Measurements from ENCODE around the gene HPSE2. TPM values are rescaled to one million over a fixed set of nuclear protein-coding genes. Genes with fewer than 3 reads are reported as not detected.

The HPSE2 gene
- total and polyA plus RNA-seq, 3 experiments from 2014 or later: 0.07 to 1.2 TPM; not detected in 1

- H3K27ac ChIP-seq (ENCODE audit: low read depth, low read length): no peak overlapping the region
- H3K4me1 ChIP-seq (ENCODE audit: insufficient read depth, low read length): no peaks in the 10 kb centered on the region
- Mint-ChIP-seq H3K4me3 (peak overlapping the region; percentile 90 to 99 (median 97)), H3K9me3 (no peaks in the 10 kb centered on the region), H3K36me3 (peaks cover 0 to 2% (median under 1%) of the 10 kb centered on the region in 3 donors), H3K4me1 (peaks cover 5 to 11% (median 9%) of the 10 kb centered on the region in 3 donors), H3K27me3 (peaks cover 4 to 5% of the 10 kb centered on the region in 2 donors), H3K27ac (peak overlapping the region in 7 of 8 donors; percentile 86 to 98 (median 94))
- DNase-seq: peak; percentile 41 to 76 (median 63)
- no peaks in the 10 kb centered on the region for H3K36me3 ChIP-seq (ENCODE audit: insufficient read depth, low read length)
- no peaks in the 10 kb centered on the region for H3K27me3 ChIP-seq (ENCODE audit: insufficient read depth, low read length, poor library complexity, severe bottlenecking)
- no peaks in the 10 kb centered on the region for H3K9me3 ChIP-seq (ENCODE audit: low read length)
- peak overlapping the region; percentile 76 for H3K4me3 ChIP-seq (ENCODE audit: low read length)
- ChIA-PET POLR2A (no interaction called here), CTCF (interaction anchor here (0.6 to 3.0 kb wide), 23 partner anchors 9 to 968 kb away, joined by 3 to 25 read pairs (median 5); partner anchors contain the start of gene HPS1)
Observed at GRCh38 chr10:98467506-98468318, 767.9 kb downstream of the HPSE2 start.

GRCh38 chr10:98466861-98467505 lies 768.7 kb downstream of the HPSE2 start:
- Mint-ChIP-seq H3K27ac (peak overlapping the region in 4 of 8 donors; percentile 37 to 95 (median 85)), H3K4me3 (peak overlapping the region; percentile 90 to 99 (median 97)), H3K36me3 (peaks cover 0 to 4% (median 2%) of the 10 kb centered on the region in 3 donors), H3K27me3 (peaks cover 5% of the 10 kb centered on the region in 2 donors), H3K4me1 (peaks cover 5 to 11% (median 9%) of the 10 kb centered on the region in 3 donors), H3K9me3 (no peaks in the 10 kb centered on the region)
- ChIA-PET CTCF (interaction anchor here (0.6 to 3.0 kb wide), 20 partner anchors 9 to 969 kb away, joined by 3 to 25 read pairs (median 6); partner anchors contain the start of gene HPS1), POLR2A (interaction anchor here (0.6 kb wide), 1 partner anchor 785 kb away, joined by 3 read pairs; no protein-coding TSS in a partner anchor)
- H3K9me3 ChIP-seq (ENCODE audit: low read length): no peaks in the 10 kb centered on the region
- no peaks in the 10 kb centered on the region for H3K27me3 ChIP-seq (ENCODE audit: insufficient read depth, low read length, poor library complexity, severe bottlenecking)
- H3K4me3 ChIP-seq (ENCODE audit: low read length): no peak overlapping the region
- H3K27ac ChIP-seq (ENCODE audit: low read depth, low read length): no peak overlapping the region
- DNase-seq: no peak
- H3K4me1 ChIP-seq (ENCODE audit: insufficient read depth, low read length): no peaks in the 10 kb centered on the region
- H3K36me3 ChIP-seq (ENCODE audit: insufficient read depth, low read length): no peaks in the 10 kb centered on the region

DNA sequence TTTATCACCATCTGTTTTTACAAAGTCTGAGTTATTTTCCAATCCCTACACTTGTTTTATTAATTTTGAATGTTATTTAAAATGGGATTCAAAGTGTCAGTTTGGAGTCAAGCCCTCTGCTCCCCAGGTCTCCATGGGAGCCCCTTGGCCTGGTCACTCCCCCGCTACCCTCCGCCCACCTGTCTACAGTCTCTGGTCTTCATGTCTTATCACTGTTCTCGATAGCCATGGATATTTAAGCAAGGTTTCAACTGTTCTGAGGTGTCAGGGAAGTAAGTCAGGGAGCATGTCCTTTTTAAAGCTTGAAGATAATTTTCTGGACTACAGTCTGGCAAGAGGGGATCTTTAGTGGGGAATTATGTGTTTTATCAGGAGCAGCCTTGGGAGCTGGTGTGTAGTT lies 769.8 kb downstream of the HPSE2 start:
- Mint-ChIP-seq H3K4me1 (peaks cover 5 to 11% (median 9%) of the 10 kb centered on the region in 3 donors), H3K4me3 (no peak overlapping the region), H3K27ac (no peak overlapping the region), H3K36me3 (peaks cover 0 to 4% (median 2%) of the 10 kb centered on the region in 3 donors), H3K27me3 (peaks cover 5% of the 10 kb centered on the region in 2 donors), H3K9me3 (no peaks in the 10 kb centered on the region)
- no peaks in the 10 kb centered on the region for H3K27me3 ChIP-seq (ENCODE audit: insufficient read depth, low read length, poor library complexity, severe bottlenecking)
- no peak for DNase-seq
- POLR2A ChIA-PET: no interaction called here
- no peak overlapping the region for H3K4me3 ChIP-seq (ENCODE audit: low read length)
- H3K9me3 ChIP-seq (ENCODE audit: low read length): no peaks in the 10 kb centered on the region
- CTCF ChIA-PET: interaction anchor here (1.0 to 2.5 kb wide), 3 partner anchors 10 to 781 kb away, joined by 3 to 15 read pairs (median 4); no protein-coding TSS in a partner anchor
- no peaks in the 10 kb centered on the region for H3K4me1 ChIP-seq (ENCODE audit: insufficient read depth, low read length)
- H3K27ac ChIP-seq (ENCODE audit: low read depth, low read length): no peak overlapping the region
- no peaks in the 10 kb centered on the region for H3K36me3 ChIP-seq (ENCODE audit: insufficient read depth, low read length)

- H3K27me3 ChIP-seq (ENCODE audit: insufficient read depth, low read length, poor library complexity, severe bottlenecking): no peaks in the 10 kb centered on the region
- Mint-ChIP-seq H3K4me1 (peaks cover 5 to 11% (median 9%) of the 10 kb centered on the region in 3 donors), H3K27me3 (peaks cover 7% of the 10 kb centered on the region in 2 donors), H3K4me3 (no peak overlapping the region), H3K36me3 (peaks cover 0 to 4% (median 2%) of the 10 kb centered on the region in 3 donors), H3K27ac (no peak overlapping the region), H3K9me3 (no peaks in the 10 kb centered on the region)
- H3K27ac ChIP-seq (ENCODE audit: low read depth, low read length): no peak overlapping the region
- ChIA-PET POLR2A (no interaction called here), CTCF (interaction anchor here (1.5 kb wide), 1 partner anchor 38 kb away, joined by 3 read pairs; no protein-coding TSS in a partner anchor)
- DNase-seq: no peak
- no peak overlapping the region for H3K4me3 ChIP-seq (ENCODE audit: low read length)
- H3K9me3 ChIP-seq (ENCODE audit: low read length): no peaks in the 10 kb centered on the region
- no peaks in the 10 kb centered on the region for H3K36me3 ChIP-seq (ENCODE audit: insufficient read depth, low read length)
- no peaks in the 10 kb centered on the region for H3K4me1 ChIP-seq (ENCODE audit: insufficient read depth, low read length)
Observed at GRCh38 chr10:98463976-98464754, 771.5 kb downstream of the HPSE2 start.

GRCh38 chr10:98463016-98463415 lies 772.6 kb downstream of the HPSE2 start:
- H3K27me3 ChIP-seq (ENCODE audit: insufficient read depth, low read length, poor library complexity, severe bottlenecking): no peaks in the 10 kb centered on the region
- H3K4me1 ChIP-seq (ENCODE audit: insufficient read depth, low read length): no peaks in the 10 kb centered on the region
- CTCF ChIA-PET: no interaction called here
- no peaks in the 10 kb centered on the region for H3K9me3 ChIP-seq (ENCODE audit: low read length)
- no peak overlapping the region for H3K4me3 Mint-ChIP-seq
- POLR2A ChIA-PET: no interaction called here
- peaks cover 0 to 4% (median 2%) of the 10 kb centered on the region in 3 donors for H3K36me3 Mint-ChIP-seq
- peaks cover 0 to 5% (median 4%) of the 10 kb centered on the region in 3 donors for H3K4me1 Mint-ChIP-seq
- no peak overlapping the region for H3K27ac Mint-ChIP-seq
- H3K27ac ChIP-seq (ENCODE audit: low read depth, low read length): no peak overlapping the region
- H3K36me3 ChIP-seq (ENCODE audit: insufficient read depth, low read length): no peaks in the 10 kb centered on the region
- no peaks in the 10 kb centered on the region for H3K9me3 Mint-ChIP-seq
- DNase-seq: no peak
- peaks cover 10 to 16% of the 10 kb centered on the region in 2 donors for H3K27me3 Mint-ChIP-seq
- H3K4me3 ChIP-seq (ENCODE audit: low read length): no peak overlapping the region

- Mint-ChIP-seq H3K27me3 (peaks cover 6 to 23% of the 10 kb centered on the region in 2 donors), H3K27ac (no peak overlapping the region), H3K4me1 (no peaks in the 10 kb centered on the region), H3K36me3 (peaks cover 0 to 4% (median 0%) of the 10 kb centered on the region in 3 donors), H3K9me3 (no peaks in the 10 kb centered on the region), H3K4me3 (no peak overlapping the region)
- H3K27ac ChIP-seq (ENCODE audit: low read depth, low read length): peak overlapping the region; percentile 47
- H3K4me1 ChIP-seq (ENCODE audit: insufficient read depth, low read length): no peaks in the 10 kb centered on the region
- H3K36me3 ChIP-seq (ENCODE audit: insufficient read depth, low read length): no peaks in the 10 kb centered on the region
- POLR2A ChIA-PET: no interaction called here
- CTCF ChIA-PET: no interaction called here
- no peak overlapping the region for H3K4me3 ChIP-seq (ENCODE audit: low read length)
- DNase-seq: no peak
- no peaks in the 10 kb centered on the region for H3K9me3 ChIP-seq (ENCODE audit: low read length)
- H3K27me3 ChIP-seq (ENCODE audit: insufficient read depth, low read length, poor library complexity, severe bottlenecking): no peaks in the 10 kb centered on the region
Observed at GRCh38 chr10:98461500-98461842, 774.2 kb downstream of the HPSE2 start.

DNA sequence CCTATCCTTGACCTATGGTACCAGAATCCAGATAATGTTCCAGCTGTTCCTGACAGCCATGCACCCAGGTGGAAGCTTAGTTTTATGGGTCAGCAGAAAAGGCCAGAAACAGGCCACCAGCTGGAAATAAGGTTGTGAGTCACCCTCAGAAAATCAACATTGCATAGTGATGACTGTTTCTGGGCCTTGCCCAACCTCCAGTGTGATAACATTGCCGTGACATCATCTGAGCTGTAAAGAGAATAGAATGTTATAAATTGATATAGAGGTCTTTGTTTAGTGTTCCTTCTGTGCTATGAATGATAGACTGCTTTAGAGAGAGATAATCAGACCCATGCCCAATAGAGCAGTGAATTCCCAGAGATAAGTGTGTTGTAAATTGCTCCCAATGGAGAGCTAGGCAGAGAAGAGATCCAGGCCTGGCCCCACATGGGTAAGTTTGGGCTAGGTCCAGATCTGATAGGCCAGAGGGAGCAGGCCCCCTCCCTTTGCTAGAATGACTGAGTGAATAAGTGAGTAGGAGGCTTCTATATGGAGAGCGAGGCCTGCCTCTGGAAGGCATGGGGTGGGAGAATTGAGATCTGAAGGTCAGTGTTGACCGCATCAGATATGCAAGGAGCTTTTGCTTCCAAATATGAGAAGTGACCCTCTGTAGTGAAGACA lies 774.7 kb downstream of the HPSE2 start:
- Mint-ChIP-seq H3K27me3 (peaks cover 6 to 23% of the 10 kb centered on the region in 2 donors), H3K4me3 (no peak overlapping the region), H3K4me1 (no peaks in the 10 kb centered on the region), H3K36me3 (peaks cover 0 to 4% (median 0%) of the 10 kb centered on the region in 3 donors), H3K27ac (no peak overlapping the region), H3K9me3 (no peaks in the 10 kb centered on the region)
- no peaks in the 10 kb centered on the region for H3K9me3 ChIP-seq (ENCODE audit: low read length)
- CTCF ChIA-PET: no interaction called here
- DNase-seq: no peak
- H3K27me3 ChIP-seq (ENCODE audit: insufficient read depth, low read length, poor library complexity, severe bottlenecking): no peaks in the 10 kb centered on the region
- H3K27ac ChIP-seq (ENCODE audit: low read depth, low read length): peak overlapping the region; percentile 47
- no peaks in the 10 kb centered on the region for H3K4me1 ChIP-seq (ENCODE audit: insufficient read depth, low read length)
- no peaks in the 10 kb centered on the region for H3K36me3 ChIP-seq (ENCODE audit: insufficient read depth, low read length)
- POLR2A ChIA-PET: no interaction called here
- no peak overlapping the region for H3K4me3 ChIP-seq (ENCODE audit: low read length)
